Measurements from ENCODE around the gene DOLPP1. TPM values are rescaled to one million over a fixed set of nuclear protein-coding genes. Genes with fewer than 3 reads are reported as not detected.

The DOLPP1 gene
- total and polyA plus RNA-seq, 2 of the 8 experiments (the other 6 are each of a cell fraction or from before 2014, with no cell fraction given): 36.0 to 45.3 TPM

DNA sequence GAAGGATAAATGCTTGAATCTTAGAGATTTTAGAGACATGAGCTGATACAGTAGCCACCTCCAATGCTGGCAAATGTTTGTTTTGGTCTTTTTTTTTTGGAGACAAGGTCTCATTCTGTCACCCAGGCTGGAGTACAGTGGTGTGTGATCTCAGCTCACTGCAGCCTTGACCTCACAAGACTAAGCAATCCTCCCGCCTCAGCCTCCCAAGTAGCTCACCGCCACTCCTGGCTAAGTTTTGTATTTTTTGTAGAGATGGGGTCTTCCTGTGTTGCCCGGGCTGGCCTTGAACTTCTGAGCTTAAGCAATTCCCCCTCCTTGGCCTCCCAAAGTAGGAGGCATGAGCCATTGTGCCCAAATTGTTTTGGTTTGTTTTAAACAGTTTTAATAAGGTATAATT is 6.8 kb upstream of the DOLPP1 start:
- Histone ChIP-seq H3K36me3 (ENCODE audit: control insufficient read depth in 2 of 4, insufficient read depth in 4 of 4, low read length in 3 of 4) (no peaks in the 10 kb centered on the region), H2BK120ac (replicated peaks; ENCODE audit: low read depth, low read length) (no peak overlapping the region), H2AK5ac (ENCODE audit: low read depth, low read length) (no peak overlapping the region), H3K23ac (ENCODE audit: insufficient read length) (no peak overlapping the region), H3K27me3 (replicated peaks in 1 of 4; ENCODE audit: control insufficient read depth in 3 of 4, extremely low read depth in 1 of 4, insufficient read depth in 3 of 4, low read length in 3 of 4) (no peaks in the 10 kb centered on the region), H3K9me3 (ENCODE audit: insufficient read depth in 2 of 2, low read depth in 1 of 2, low read length in 1 of 2) (no peaks in the 10 kb centered on the region), H3K4ac (replicated peaks; ENCODE audit: insufficient read length, low read depth, low read length) (no peak overlapping the region), H3K14ac (ENCODE audit: insufficient read length) (no peak overlapping the region), H3K56ac (replicated peaks; ENCODE audit: insufficient read length, low read depth, low read length) (no peak overlapping the region), H3K9ac (replicated peaks in 1 of 4; ENCODE audit: extremely low read depth in 1 of 4, low read depth in 3 of 4, low read length in 3 of 4) (no peak overlapping the region), H3K4me1 (replicated peaks in 1 of 4; ENCODE audit: control insufficient read depth in 3 of 4, insufficient read depth in 4 of 4, low read length in 3 of 4) (peaks cover 6 to 19% (median 17%) of the 10 kb centered on the region in 4 experiments), H3K18ac (ENCODE audit: extremely low read depth, low read length) (no peak overlapping the region), H3K79me2 (ENCODE audit: control insufficient read depth in 1 of 2, insufficient read depth in 2 of 2, low read length in 2 of 2) (peaks cover 0 to 2% of the 10 kb centered on the region in 2 experiments; a peak in 1 of 4 replicates), H4K8ac (ENCODE audit: extremely low read depth, insufficient read depth, low read length) (no peak overlapping the region), H3K4me2 (ENCODE audit: insufficient read depth in 1 of 2, low read depth in 2 of 2, low read length in 2 of 2) (no peak overlapping the region), H3K23me2 (ENCODE audit: low read depth, low read length) (no peaks in the 10 kb centered on the region), H4K91ac (replicated peaks; ENCODE audit: insufficient read length, low read length) (no peak overlapping the region), H2BK20ac (ENCODE audit: low read length) (no peak overlapping the region), H2BK5ac (ENCODE audit: low read depth, low read length) (no peak overlapping the region), H4K20me1 (replicated peaks in 1 of 2; ENCODE audit: control insufficient read depth in 1 of 2, insufficient read depth in 2 of 2, low read length in 2 of 2) (peaks cover 0 to 3% of the 10 kb centered on the region in 2 experiments), H2BK15ac (ENCODE audit: low read length) (no peak overlapping the region), H3K27ac (ENCODE audit: low read depth, low read length) (no peak overlapping the region), H3K79me1 (ENCODE audit: low read depth, low read length) (no peaks in the 10 kb centered on the region), H4K5ac (ENCODE audit: insufficient read length, low read depth, low read length) (no peak overlapping the region), H2AFZ (ENCODE audit: low read length) (no peak overlapping the region), H3K4me3 (ENCODE audit: extremely low read depth in 1 of 4, insufficient read depth in 2 of 4, low read depth in 3 of 4, low read length in 4 of 4) (no peak overlapping the region), H2BK12ac (ENCODE audit: low read depth, low read length) (no peak overlapping the region)
- 96% methylated on average over 3 of the region's 3 CpGs; no CpG with 5 or more reads in 1 of the 2 experiments for WGBS, 2 experiments (ENCODE audit: extremely low coverage in 1 of 2, insufficient coverage in 1 of 2, insufficient read length in 1 of 2, insufficient replicate concordance in 2 of 2, low coverage in 1 of 2, low lambda C conversion rate in 2 of 2, missing lambda C conversion rate in 1 of 2)
- POLR2A ChIA-PET (ENCODE audit: partially characterized antibody): interaction anchor here (1.0 to 2.2 kb wide), 3 partner anchors 9 to 38 kb away, joined by 3 to 6 read pairs (median 4); partner anchors contain the start of gene MIGA2
- no peak for FAIRE-seq
- CTCF ChIA-PET (ENCODE audit: partially characterized antibody): interaction anchor here (0.7 to 2.1 kb wide), 7 partner anchors 9 to 68 kb away, joined by 3 to 8 read pairs (median 3); no protein-coding TSS in a partner anchor
- DNase-seq (ENCODE audit: low read depth in 1 of 2, low spot score in 2 of 2): no peak

All from H1 (cell line).